Suppressor macrophage treated with lipopolysaccharide for 4 hours (primary cell): ENCODE data around the gene ZNF23.

Experiments
- DNase-seq: peaks from one replicate; pipeline ENCODE4 v3.0.0-alpha.2; 2020

The ZNF23 gene

GRCh38 chr16:71467810-71468209, 5.8 kb upstream of the ZNF23 start:
- DNase-seq, result no peak

GRCh38 chr16:71464231-71464630, 2.2 kb upstream of the ZNF23 start:
- no peak for DNase-seq

- no peak for DNase-seq
Observed at GRCh38 chr16:71460941-71461340, 1.1 kb downstream of the ZNF23 start.

DNA sequence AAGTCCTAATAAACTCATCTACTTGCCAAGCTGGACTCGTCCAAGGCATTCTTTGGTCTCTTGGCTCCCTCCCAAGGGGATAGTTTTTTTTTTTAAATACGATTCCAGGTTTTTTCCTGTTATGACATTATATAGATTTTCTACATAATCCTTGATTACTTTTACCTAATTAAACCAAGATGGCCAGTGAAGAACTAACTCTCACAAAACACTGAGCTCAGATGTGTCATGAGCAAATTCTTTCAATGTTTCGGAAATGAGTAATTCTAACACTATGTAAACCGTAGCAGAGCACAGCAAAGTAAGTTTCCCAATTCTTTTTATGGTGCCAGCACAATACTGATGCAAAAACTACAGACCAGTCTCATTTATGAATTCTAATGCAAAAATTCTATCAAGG, 1.8 kb downstream of the ZNF23 start:
- no peak for DNase-seq

- DNase-seq, result no peak
Observed at GRCh38 chr16:71459510-71459909, 2.5 kb downstream of the ZNF23 start.

- DNase-seq, result no peak
Observed at GRCh38 chr16:71456801-71457200, 5.2 kb downstream of the ZNF23 start.

GRCh38 chr16:71453036-71453435, 9.0 kb downstream of the ZNF23 start:
- DNase-seq, result no peak

- DNase-seq, result no peak
Observed at GRCh38 chr16:71449020-71449419, 13.0 kb downstream of the ZNF23 start.

- DNase-seq, result no peak
Observed at GRCh38 chr16:71448274-71448866, 13.7 kb downstream of the ZNF23 start.

DNA sequence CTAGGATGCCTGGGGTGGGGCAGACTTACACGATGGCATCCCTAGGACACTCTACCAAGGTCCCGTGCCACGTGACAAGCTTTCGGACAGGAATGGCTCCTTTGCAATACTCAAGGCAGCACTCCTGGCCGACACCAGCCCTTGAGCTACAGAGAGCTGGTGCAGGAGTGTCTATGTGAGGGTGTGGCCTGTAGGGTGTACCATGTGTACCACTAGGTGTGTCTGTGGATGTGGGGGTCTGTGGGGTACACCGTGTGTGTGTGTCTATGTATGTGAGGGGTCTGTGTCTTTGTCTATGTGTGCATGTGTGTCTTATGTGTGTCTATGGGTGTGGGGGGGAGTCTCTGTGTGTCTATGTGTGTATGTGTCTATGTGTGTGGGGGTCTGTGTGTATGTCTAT, 18.3 kb downstream of the ZNF23 start:
- DNase-seq, result no peak

GRCh38 chr16:71442051-71442440, 20.0 kb downstream of the ZNF23 start, which contains the start of gene TLE7:
TSS of gene TLE7 (minus strand) at chr16:71442054. CDS start at chr16:71433324, 8,730 bp downstream.
- no peak for DNase-seq

GRCh38 chr16:71441348-71442050, 20.5 kb downstream of the ZNF23 start:
- DNase-seq, result peak; percentile 12

DNA sequence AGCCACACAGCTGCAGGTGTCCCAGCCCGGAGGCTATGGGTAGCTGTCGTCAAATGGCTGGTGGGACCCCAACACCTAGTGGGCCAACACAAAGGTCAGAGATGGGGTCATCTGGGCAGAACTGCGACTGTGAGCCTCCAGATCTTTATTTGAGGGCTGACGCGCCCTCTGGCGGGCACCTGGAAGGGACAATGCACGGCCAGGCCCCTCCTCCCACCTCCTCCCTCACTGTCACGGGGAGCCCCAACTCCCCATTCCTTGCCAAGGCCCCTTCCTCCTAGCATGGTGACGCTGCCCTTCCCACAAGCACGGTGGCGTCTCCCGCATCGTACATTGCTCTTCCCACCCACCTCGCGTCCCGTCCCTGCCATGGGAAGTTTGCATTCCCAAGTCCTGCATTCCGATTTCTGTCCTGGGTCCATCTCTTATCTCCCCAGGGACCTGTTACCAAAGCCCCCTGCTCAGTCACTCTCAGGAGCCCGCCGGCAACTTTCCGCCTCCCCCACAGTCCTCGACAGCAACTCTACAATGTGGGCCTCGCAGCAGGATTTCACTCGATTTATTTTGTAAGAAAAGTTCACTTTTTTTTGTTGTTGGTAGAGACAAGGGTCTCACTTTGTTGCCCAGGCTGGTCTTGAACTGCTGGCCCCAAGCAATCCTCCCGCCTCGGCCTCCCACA, 21.2 kb downstream of the ZNF23 start:
- DNase-seq, result no peak

DNA sequence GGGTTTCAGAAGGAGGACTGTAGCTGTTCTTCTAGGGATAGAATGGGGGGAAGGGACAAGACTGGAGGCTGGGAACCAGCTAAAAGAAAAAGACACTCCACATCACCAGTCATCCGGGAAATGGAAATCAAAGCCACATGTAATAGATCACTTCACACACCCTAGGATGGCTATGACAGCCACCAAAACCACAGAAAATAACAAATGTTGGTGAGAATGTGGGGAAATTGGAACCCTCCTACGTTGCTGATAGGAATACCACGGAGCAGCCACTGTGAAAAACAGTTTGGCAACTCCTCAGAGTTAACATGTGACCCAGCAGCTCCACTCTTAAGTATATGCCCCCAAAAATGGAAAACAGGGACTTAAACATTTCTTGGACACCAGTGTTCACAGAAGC, 22.5 kb downstream of the ZNF23 start:
- DNase-seq, result no peak

- DNase-seq, result no peak
Observed at GRCh38 chr16:71436473-71436872, 25.6 kb downstream of the ZNF23 start.

DNA sequence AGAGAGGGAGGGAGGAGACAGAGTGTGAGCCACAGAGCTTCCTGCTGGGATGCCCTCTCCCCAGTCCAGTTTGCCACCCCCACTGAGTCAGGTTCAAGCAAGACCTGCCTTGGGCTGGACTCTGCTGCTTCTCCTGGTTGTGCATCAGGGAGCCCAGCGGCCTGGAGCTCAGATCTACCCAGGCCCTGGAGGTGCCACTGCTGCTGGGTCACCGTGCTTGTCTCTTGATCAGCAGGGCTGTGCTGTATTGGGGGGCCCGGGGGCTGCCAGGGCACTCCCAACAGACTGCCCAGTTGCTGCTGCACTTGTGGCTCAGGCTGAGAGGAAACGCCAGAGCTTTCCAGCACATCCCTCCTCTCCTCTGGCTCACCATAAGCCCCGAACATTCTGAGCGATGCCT, 29.1 kb downstream of the ZNF23 start:
- DNase-seq, result no peak

- DNase-seq, result no peak
Observed at GRCh38 chr16:71431991-71432390, 30.1 kb downstream of the ZNF23 start.

GRCh38 chr16:71431176-71431575, 30.9 kb downstream of the ZNF23 start:
- no peak for DNase-seq

DNA sequence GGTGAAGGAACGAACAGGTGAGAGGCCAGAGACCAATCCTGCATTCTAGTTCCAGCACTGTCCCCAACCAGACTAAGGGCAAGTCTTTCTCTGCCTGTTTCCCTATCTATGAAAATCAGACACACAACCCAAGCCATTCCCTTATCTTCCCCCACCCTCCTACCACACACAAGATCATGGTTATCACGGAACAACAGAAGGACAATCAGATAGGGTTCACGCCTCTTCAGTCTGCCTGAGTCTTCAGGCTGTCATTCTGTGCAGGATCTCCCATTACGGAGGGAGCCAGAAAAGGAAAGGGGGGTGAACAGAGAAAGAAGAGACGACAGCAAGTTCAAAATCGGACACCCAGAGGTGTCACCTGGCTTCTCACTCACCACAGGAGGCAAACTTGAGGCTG, 31.3 kb downstream of the ZNF23 start:
- DNase-seq, result no peak

DNA sequence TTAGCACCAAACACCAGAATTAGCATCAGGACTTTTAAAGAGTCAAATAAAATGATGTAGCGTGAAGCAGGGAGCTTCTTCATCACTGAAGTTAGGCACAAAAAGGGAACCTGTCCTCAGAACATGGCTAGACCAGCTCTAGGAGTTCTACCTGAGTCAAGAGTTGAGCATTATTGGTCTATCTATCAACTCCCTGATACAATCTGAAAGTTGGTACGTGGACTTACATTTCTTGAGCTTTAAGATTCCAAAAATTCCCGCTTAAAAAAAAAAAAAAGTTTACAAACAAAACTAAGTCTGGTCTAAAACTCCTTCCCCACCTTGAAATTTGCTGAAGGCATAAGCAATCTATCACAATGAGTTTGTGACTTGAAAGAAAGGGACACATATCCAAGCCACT, 32.5 kb downstream of the ZNF23 start:
- no peak for DNase-seq

- no peak for DNase-seq
Observed at GRCh38 chr16:71428883-71429282, 33.2 kb downstream of the ZNF23 start.

GRCh38 chr16:71428385-71428784, 33.7 kb downstream of the ZNF23 start:
- DNase-seq, result no peak

- no peak for DNase-seq
Observed at GRCh38 chr16:71426880-71427615, 35.0 kb downstream of the ZNF23 start.
